NCI-H2196 (cell line): ENCODE results near the gene ATP5F1E.
A peak's percentile ranks its signal among the peaks of the same experiment; 100 is the strongest.
"Not testable (repeated sequence)": the region's sequence is repeated elsewhere in the genome, so short reads cannot be mapped to it uniquely, and the experiment has no call there.

Experiments used
- DNase-seq: peaks from one replicate; lab custom pipeline; 2025; ENCODE audit not compliant: unreplicated experiment; lab: John Stamatoyannopoulos, UW

ATP5F1E gene

GRCh38 chr20:59043698-59044097 is 11.6 kb upstream of the ATP5F1E start:
- no peak for DNase-seq

- DNase-seq: peak; percentile 97
These were observed 10.9 kb upstream of the ATP5F1E start for GRCh38 chr20:59042796-59043631.

- DNase-seq: peak; percentile 11
These were observed 10.1 kb upstream of the ATP5F1E start, which contains the start of gene PRELID3B for GRCh38 chr20:59042151-59042795. TSS of gene PRELID3B (minus strand) at chr20:59042786. CDS start at chr20:59042730, 56 bp downstream.

GRCh38 chr20:59041487-59041886 is 9.4 kb upstream of the ATP5F1E start:
- DNase-seq: not testable (repeated sequence)

- no peak for DNase-seq
These were observed 8.5 kb upstream of the ATP5F1E start for GRCh38 chr20:59040667-59041066.

GRCh38 chr20:59039233-59039632 is 7.1 kb upstream of the ATP5F1E start:
- no peak for DNase-seq

GRCh38 chr20:59037386-59037785 is 5.3 kb upstream of the ATP5F1E start:
- DNase-seq: no peak

GRCh38 chr20:59035381-59035780 is 3.2 kb upstream of the ATP5F1E start:
- DNase-seq: no peak

- DNase-seq: no peak
These were observed 1.6 kb upstream of the ATP5F1E start for GRCh38 chr20:59033616-59034165.

- no peak for DNase-seq
These were observed 958 bp upstream of the ATP5F1E start for GRCh38 chr20:59033093-59033492.

GRCh38 chr20:59032713-59033059 is 551 bp upstream of the ATP5F1E start:
- DNase-seq: no peak

GRCh38 chr20:59031564-59032022 is 542 bp downstream of the ATP5F1E start:
- DNase-seq: peak; percentile 17

GRCh38 chr20:59030911-59031563 is 1.1 kb downstream of the ATP5F1E start:
- no peak for DNase-seq

GRCh38 chr20:59028812-59029211 is 3.3 kb downstream of the ATP5F1E start:
- no peak for DNase-seq

GRCh38 chr20:59027741-59028320 is 4.3 kb downstream of the ATP5F1E start:
- DNase-seq: no peak

GRCh38 chr20:59026904-59027740 is 5.0 kb downstream of the ATP5F1E start:
- DNase-seq: no peak

- DNase-seq: no peak
These were observed 6.6 kb downstream of the ATP5F1E start for GRCh38 chr20:59025511-59025910.

- DNase-seq: no peak
These were observed 7.0 kb downstream of the ATP5F1E start for GRCh38 chr20:59025086-59025485.

GRCh38 chr20:59024111-59024530 is 8.0 kb downstream of the ATP5F1E start:
- no peak for DNase-seq

GRCh38 chr20:59023616-59024015 is 8.5 kb downstream of the ATP5F1E start:
- no peak for DNase-seq
